Activated T-helper 1 cell treated with anti-CD3 and anti-CD28 coated beads, Interleukin-12 subunit alpha, Interleukin-12 subunit beta, Interleukin-2, Interleukin-4 antibody, amounts not matched to agents 30 ng/mL and 10 ng/mL and 1 ng/mL, durations not matched to agents 14 hours and 24 hours and 36 hours (primary cell): Measurements from ENCODE around the gene NUSAP1. TPM values are rescaled to one million over a fixed set of nuclear protein-coding genes. Genes with fewer than 3 reads are reported as not detected.
"Not testable (repeated sequence)": the region's sequence is repeated elsewhere in the genome, so short reads cannot be mapped to it uniquely, and the experiment has no call there.

Source experiments
- DNase-seq: peaks from one replicate; pipeline ENCODE4 v3.0.0; 2021; ENCODE audit warnings: low spot score
- H3K27ac Mint-ChIP-seq: one replicate; pipeline ENCODE4 v1.8.0; 2021; ENCODE audit warnings: mild to moderate bottlenecking, mixed read lengths
- H3K27me3 Mint-ChIP-seq: one replicate; pipeline ENCODE4 v1.8.0; 2022; ENCODE audit warnings: mild to moderate bottlenecking, moderate library complexity, mixed read lengths; ENCODE audit not compliant: insufficient read depth
- H3K36me3 Mint-ChIP-seq: one replicate; pipeline ENCODE4 v1.8.0; 2021; ENCODE audit warnings: low read depth, mixed read lengths
- H3K4me1 Mint-ChIP-seq: one replicate; pipeline ENCODE4 v1.8.0; 2021; ENCODE audit warnings: low read depth, mixed read lengths
- H3K4me3 Mint-ChIP-seq: one replicate; pipeline ENCODE4 v1.8.0; 2021; ENCODE audit warnings: mild to moderate bottlenecking, moderate library complexity, mixed read lengths
- H3K9me3 Mint-ChIP-seq: one replicate; pipeline ENCODE4 v1.8.0; 2021; ENCODE audit warnings: mixed read lengths
- intact Hi-C: fragments of 100-400 bp; cut with micrococcal nuclease; formaldehyde crosslinking; loops from one replicate; pipeline ENCODE4 v1.15.1; 2024
- total RNA-seq: library from RNA; stranded (reverse); gene quantifications from 2 replicates; pipeline ENCODE4 v1.2.3, GENCODE V29; 2022

The NUSAP1 gene
- total RNA-seq, 1 donor from 2014 or later, result 117 TPM

DNA sequence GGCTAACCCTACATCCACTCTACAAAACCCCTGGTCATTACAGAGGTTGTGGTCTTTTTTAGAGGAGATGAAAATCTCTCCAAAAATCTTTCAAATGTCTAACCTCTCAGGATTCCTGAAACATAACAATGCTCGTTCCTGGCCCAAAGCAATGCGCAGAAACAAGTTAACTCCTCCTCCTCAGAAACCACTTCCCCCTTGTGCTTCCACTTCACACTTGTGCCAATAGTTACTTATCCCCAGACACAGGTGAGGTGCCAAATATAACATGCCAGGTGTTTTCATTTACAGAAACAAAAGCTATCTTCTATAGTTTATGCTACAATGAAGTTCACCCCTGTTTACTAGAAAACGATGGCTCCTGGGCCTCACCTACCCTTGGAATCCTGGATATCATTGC, 63.4 kb downstream of the NUSAP1 start:
- no peak for DNase-seq
- no peaks in the 10 kb centered on the region for H3K9me3 Mint-ChIP-seq
- peaks cover 26% of the 10 kb centered on the region for H3K36me3 Mint-ChIP-seq
- no peak overlapping the region for H3K4me3 Mint-ChIP-seq
- H3K4me1 Mint-ChIP-seq, result peaks cover 15% of the 10 kb centered on the region
- intact Hi-C loops, result no loop called here
- H3K27ac Mint-ChIP-seq, result no peak overlapping the region
- H3K27me3 Mint-ChIP-seq, result no peaks in the 10 kb centered on the region

DNA sequence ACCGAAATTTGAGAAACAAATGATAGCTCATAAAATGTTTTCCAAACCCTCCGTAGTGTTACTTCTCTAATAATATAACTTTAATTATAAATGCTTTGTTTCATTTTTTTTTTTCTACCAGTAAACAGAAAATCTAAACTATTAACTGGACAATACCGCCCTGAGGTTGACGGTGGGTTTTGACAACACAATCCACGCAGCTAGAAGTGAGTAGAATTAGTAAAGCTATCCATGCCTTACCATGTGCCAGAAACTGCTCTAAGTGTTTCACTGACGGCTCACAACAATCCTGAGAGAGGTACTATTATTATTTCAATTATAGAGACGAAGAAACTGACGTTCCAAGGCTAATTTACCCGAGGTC, 69.2 kb downstream of the NUSAP1 start:
- H3K4me3 Mint-ChIP-seq, result peak overlapping the region; percentile 89
- no peaks in the 10 kb centered on the region for H3K36me3 Mint-ChIP-seq
- DNase-seq, result no peak
- H3K27me3 Mint-ChIP-seq, result no peaks in the 10 kb centered on the region
- H3K27ac Mint-ChIP-seq, result peak overlapping the region; percentile 87
- no peaks in the 10 kb centered on the region for H3K9me3 Mint-ChIP-seq
- peaks cover 13% of the 10 kb centered on the region for H3K4me1 Mint-ChIP-seq
- intact Hi-C loops, result loop anchor here (1.0 to 5.0 kb wide), 7 partner anchors 14 to 870 kb away; partner anchors contain the start of genes CHP1, GANC, NUSAP1 and OIP5

DNA sequence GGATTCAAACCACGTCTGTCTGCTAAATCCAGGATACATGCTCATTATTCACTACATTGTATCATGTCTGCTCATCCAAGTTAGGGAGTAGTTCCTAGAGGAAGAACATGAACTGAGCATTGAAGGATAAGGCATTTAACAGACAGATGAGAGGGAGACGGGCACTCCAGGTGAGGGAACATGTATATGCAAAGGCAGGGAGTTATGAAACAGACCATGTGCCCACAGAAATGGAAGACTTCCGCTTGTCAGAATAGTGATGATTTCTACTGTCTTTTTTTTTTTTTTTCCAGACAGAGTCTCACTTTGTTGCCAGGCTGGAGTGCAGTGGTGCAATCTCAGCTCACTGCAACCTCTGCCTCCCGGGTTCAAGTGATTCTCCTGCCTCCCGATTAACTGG, 74.7 kb downstream of the NUSAP1 start:
- Mint-ChIP-seq H3K36me3 (no peaks in the 10 kb centered on the region), H3K9me3 (no peaks in the 10 kb centered on the region), H3K4me3 (no peak overlapping the region), H3K4me1 (peaks cover 13% of the 10 kb centered on the region), H3K27me3 (no peaks in the 10 kb centered on the region), H3K27ac (no peak overlapping the region)
- intact Hi-C loops, result no loop called here
- DNase-seq, result no peak

DNA sequence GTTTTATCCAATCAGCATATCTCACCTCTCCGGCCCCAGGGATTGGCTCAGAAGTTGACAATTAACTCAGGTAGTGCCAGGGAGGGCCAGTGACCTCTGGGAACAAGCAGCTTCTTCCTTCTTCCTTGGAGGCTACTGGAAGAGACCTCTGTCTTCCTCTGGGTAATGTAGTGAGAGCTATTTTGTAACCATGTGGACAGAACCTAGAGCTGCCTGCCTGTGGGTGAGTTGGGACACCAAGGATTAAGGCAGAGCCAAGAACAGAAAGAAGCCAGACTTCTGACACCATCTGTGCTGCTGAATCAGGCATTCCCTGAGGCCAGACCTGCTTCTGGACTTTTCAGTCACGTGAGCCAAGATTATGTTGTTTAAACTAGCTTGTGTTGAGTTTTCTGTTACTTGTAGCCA, 75.6 kb downstream of the NUSAP1 start:
- no peaks in the 10 kb centered on the region for H3K36me3 Mint-ChIP-seq
- H3K27me3 Mint-ChIP-seq, result no peaks in the 10 kb centered on the region
- intact Hi-C loops, result no loop called here
- H3K27ac Mint-ChIP-seq, result no peak overlapping the region
- no peaks in the 10 kb centered on the region for H3K9me3 Mint-ChIP-seq
- no peak for DNase-seq
- H3K4me3 Mint-ChIP-seq, result no peak overlapping the region
- peaks cover 13% of the 10 kb centered on the region for H3K4me1 Mint-ChIP-seq

DNA sequence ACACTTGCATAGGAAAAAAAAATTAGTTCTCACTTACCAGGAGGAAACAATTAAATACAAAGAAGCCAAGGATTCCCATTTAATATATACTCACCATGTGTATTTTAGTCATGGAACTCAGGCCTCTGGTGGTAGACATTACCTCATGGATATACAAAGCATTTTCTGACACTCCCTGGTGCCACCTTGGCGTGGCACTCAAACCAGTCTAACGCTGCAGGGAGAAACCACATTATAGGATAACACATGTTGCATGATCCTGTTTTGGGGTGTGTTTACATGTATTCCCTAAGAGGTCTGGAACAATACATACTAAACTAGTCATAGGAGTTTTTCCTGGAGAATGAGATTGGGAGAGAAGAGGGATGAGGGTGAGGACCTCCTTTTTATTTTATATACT, 78.3 kb downstream of the NUSAP1 start:
- DNase-seq, result no peak
- Mint-ChIP-seq H3K4me1 (peaks cover 5% of the 10 kb centered on the region), H3K9me3 (no peaks in the 10 kb centered on the region), H3K4me3 (no peak overlapping the region), H3K27ac (no peak overlapping the region), H3K36me3 (no peaks in the 10 kb centered on the region), H3K27me3 (no peaks in the 10 kb centered on the region)
- intact Hi-C loops, result no loop called here

DNA sequence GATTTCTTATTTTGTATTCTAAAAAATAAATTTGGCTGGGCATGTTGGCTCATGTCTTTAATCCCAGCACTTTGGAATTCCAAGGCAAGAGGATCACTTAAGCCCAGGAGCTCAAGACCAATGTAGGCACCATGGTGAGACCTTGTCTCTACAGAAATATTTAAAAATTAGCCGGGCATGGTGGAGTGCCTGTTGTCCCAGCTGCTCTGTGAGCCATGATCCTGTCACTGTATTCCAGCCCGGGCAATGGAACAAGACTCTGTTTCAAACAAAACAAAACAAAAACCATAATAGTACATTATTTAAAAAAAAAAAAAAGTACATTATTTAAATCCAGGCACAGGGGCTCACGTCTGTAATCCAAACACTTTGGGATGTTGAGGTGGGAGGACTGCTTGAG, 78.8 kb downstream of the NUSAP1 start:
- no peaks in the 10 kb centered on the region for H3K27me3 Mint-ChIP-seq
- DNase-seq, result no peak
- no peaks in the 10 kb centered on the region for H3K9me3 Mint-ChIP-seq
- no peak overlapping the region for H3K4me3 Mint-ChIP-seq
- peaks cover 9% of the 10 kb centered on the region for H3K4me1 Mint-ChIP-seq
- H3K36me3 Mint-ChIP-seq, result peaks cover 2% of the 10 kb centered on the region
- intact Hi-C loops, result no loop called here
- H3K27ac Mint-ChIP-seq, result no peak overlapping the region

DNA sequence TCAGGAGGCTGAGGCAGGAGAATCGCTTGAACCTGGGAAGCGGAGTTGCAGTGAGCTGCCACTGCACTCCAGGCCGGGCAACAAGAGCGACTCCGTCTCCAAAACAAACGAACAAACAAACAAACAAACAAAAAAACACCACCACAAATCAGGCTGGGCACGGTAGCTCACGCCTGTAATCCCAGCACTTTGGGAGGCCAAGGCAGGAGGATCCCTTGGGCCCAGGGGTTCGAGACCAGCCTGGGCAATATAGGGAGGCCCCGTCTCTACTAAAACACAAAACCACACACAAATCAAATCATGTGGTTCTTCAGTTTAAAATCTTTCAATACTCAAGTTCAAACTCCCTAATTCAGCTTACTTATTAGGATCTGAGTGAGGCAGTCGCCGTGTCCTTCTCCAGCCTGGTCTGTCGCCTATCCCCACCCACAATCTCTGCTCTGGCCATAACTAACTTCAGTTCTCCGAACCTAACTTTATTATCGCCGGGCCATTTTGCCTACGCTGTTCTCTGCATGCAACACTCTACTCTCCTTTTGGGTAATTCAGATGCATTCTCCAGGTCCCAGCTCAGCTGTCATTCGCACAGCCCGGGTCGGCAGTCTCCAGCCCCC, 83.6 kb downstream of the NUSAP1 start:
- H3K27me3 Mint-ChIP-seq, result no peaks in the 10 kb centered on the region
- peaks cover 6% of the 10 kb centered on the region for H3K36me3 Mint-ChIP-seq
- peaks cover 40% of the 10 kb centered on the region for H3K4me1 Mint-ChIP-seq
- no peaks in the 10 kb centered on the region for H3K9me3 Mint-ChIP-seq
- H3K27ac Mint-ChIP-seq, result peak overlapping the region; percentile 96
- no peak for DNase-seq
- peak overlapping the region; percentile 93 for H3K4me3 Mint-ChIP-seq
- intact Hi-C loops, result loop anchor here (1.0 to 5.0 kb wide), 6 partner anchors 14 to 356 kb away; partner anchors contain the start of genes INO80, ITPKA, MAPKBP1 and NDUFAF1

DNA sequence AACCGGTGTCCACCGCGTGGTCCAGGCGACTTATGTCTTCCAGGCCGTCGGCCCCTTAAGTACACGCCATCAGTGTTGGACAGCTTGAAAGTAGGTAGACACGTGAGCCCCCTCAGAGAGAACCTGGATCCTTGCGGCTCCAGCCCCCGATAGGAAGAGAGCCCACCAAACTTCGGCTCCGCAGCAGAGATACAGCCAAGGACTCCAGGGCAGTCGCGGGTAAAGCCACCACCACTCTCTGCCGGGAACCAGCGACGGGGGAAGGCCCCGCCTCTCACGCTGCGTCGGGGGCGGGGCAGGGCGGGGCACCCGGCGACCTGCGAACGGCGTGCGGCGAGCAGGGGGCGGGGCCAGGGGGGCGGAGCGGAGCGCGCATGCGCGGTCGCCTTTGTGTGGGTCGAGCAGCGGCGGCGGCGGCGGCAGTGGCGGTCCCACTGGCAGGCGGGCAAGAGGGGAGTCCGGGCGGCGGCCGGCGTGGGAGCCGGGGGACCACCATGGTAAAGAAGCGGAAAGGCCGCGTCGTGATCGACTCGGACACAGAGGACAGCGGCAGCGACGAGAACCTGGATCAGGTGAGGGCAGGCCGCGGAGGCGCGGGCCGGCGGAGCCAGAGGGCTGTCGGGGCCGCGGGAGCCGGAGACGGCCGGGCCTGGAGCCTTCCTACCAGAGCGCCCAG, 84.2 kb downstream of the NUSAP1 start, which contains the start of gene RTF1:
Gene RTF1, plus strand, starts transcription at position 354 of the 676 bp plus-strand sequence. Its CDS starts 21 bp downstream, at position 375.
- peak; percentile 98 for DNase-seq
- intact Hi-C loops, result loop anchor here (1.0 to 5.0 kb wide), 6 partner anchors 15 to 355 kb away; partner anchors contain the start of genes INO80, ITPKA, MAPKBP1 and NDUFAF1
- Mint-ChIP-seq H3K9me3 (no peaks in the 10 kb centered on the region), H3K4me1 (peaks cover 40% of the 10 kb centered on the region), H3K36me3 (peaks cover 6% of the 10 kb centered on the region), H3K4me3 (peak within 1 kb of the TSS; percentile 93), H3K27me3 (no peaks in the 10 kb centered on the region), H3K27ac (peak within 1 kb of the TSS; percentile 96)

DNA sequence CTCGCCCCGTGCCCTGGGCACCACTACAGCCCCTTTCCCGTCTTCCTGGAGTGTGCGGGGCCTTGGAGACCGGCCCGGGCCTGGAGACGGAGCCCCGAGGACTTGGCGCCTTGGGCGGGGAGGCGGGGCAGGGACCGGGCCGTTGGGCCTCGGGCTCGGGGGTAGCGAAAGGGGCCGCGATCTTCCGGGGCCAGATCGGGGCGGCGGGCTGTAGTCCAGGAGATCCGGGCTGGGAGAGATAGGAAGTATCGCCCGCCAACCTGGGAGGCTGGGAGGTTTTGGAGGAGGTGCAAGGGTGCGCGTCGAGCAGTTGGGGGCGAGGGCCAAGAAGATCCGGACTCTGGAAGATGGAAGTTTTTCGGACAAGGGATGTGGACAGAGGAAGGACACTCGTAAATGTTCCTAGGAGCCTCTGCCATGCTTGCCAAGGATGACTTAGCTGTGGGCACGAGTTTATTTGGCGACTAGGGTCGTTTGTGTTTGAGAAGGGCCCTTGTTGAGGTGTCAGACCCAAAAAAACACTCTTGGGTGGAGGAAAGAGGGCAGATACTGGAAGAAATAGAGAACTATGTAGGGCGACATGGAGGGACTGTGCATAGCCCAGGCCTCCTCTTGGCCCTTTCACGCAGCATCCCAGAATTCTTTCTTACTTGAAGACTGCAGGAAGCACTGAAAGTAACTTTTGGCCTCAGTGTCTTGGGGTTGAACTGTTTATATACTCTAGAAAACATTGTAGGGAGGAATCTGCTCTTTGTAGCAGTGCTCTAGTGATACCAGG, 84.9 kb downstream of the NUSAP1 start:
- Mint-ChIP-seq H3K27ac (peak overlapping the region; percentile 75), H3K4me1 (peaks cover 40% of the 10 kb centered on the region), H3K9me3 (no peaks in the 10 kb centered on the region), H3K27me3 (no peaks in the 10 kb centered on the region), H3K36me3 (peaks cover 6% of the 10 kb centered on the region), H3K4me3 (peak overlapping the region; percentile 93)
- DNase-seq, result no peak
- intact Hi-C loops, result loop anchor here (2.0 to 5.0 kb wide), 5 partner anchors 75 to 355 kb away; partner anchors contain the start of genes INO80, ITPKA, MAPKBP1 and NUSAP1

DNA sequence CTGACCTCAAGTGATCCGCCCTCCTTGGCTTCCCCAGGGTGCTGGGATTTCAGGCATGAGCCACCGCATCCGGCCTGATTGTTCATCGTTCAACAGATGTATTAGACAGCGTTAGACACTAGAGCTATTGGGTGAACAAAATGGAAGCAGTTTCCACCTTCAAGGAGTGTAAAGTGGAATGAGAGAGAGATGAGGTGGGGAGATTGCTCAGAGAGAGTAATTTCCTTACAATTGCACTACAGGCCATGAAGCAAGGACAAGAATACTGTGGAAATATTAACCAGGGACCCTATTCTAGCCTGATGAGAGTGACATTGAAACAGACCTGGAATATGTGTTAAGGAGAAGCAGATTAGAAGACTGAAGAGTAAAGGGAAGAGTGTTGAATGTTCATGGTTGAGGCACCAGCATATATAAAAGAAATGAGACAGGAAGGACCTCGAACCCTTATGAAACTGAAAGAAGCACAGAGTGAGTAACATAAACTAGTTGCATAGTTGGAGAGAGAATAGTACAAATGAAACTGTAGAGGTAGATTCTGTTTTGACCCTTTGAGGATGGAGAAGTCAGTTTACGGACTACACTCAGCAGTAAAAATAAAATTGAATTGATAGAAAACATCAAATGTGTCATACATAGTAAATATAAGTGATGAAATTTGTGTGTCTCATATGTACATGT, 91.4 kb downstream of the NUSAP1 start:
- Mint-ChIP-seq H3K4me3 (peak overlapping the region; percentile 5), H3K27me3 (no peaks in the 10 kb centered on the region), H3K36me3 (peaks cover 5% of the 10 kb centered on the region), H3K27ac (peak overlapping the region; percentile 76), H3K4me1 (peaks cover 33% of the 10 kb centered on the region), H3K9me3 (no peaks in the 10 kb centered on the region)
- DNase-seq, result no peak
- intact Hi-C loops, result no loop called here

DNA sequence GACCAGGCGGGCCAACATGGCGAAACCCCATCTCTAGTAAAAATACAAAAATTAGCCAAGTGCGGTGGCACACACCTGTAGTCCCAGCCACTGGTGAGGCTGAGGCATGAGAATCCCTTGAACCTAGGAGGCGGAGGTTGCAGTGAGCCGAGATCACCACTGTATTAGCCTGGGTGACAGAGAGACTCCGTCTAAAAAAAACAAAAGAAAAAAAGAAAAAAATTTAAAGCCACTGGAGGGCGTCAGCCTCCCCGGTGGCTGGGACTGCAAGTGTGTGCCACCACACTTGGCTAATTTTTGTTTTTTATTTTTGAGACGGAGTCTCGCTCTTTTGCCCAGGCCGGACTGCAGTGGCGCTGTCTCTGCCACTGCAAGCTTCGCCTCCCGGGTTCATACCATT, 92.1 kb downstream of the NUSAP1 start:
- no peaks in the 10 kb centered on the region for H3K27me3 Mint-ChIP-seq
- intact Hi-C loops, result no loop called here
- peaks cover 8% of the 10 kb centered on the region for H3K36me3 Mint-ChIP-seq
- no peaks in the 10 kb centered on the region for H3K9me3 Mint-ChIP-seq
- peak overlapping the region; percentile 76 for H3K27ac Mint-ChIP-seq
- DNase-seq, result no peak
- peak overlapping the region; percentile 5 for H3K4me3 Mint-ChIP-seq
- H3K4me1 Mint-ChIP-seq, result peaks cover 40% of the 10 kb centered on the region

DNA sequence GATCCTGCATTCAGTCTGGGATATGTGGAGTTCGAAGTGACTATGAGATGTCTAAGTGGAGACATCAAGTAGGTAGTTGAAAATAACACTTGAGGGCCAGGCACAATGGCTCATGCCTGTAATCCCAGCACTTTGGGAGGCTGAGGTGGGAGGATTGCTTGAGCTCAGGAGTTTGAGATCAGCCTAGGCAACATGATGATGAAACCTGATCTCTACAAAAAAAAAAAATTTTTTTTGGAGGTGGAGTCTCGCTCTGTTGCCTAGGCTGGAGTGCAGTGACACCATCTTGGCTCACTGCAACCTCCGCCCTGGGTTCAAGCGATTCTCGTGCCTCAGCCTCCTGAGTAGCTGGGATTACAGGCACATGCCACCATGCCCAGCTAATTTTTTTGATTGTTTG, 93.2 kb downstream of the NUSAP1 start:
- H3K4me3 Mint-ChIP-seq, H3K36me3 Mint-ChIP-seq, intact Hi-C loops, H3K27me3 Mint-ChIP-seq, H3K27ac Mint-ChIP-seq, DNase-seq, H3K9me3 Mint-ChIP-seq: not testable (repeated sequence)
- H3K4me1 Mint-ChIP-seq, result peaks cover 30% of the 10 kb centered on the region
